B cell (primary cell): ENCODE data around the gene GGTLC2.
A peak's percentile ranks its signal among the peaks of the same experiment; 100 is the strongest.

Experiments
- CTCF ChIP-seq: fragments of 200-600 bp; IDR thresholded peaks from one replicate; pipeline ENCODE4 v1.8.0; 2022; ENCODE audit warnings: antibody characterized with exemption, mild to moderate bottlenecking
- EZH2 ChIP-seq: IDR thresholded peaks from 2 replicates; pipeline ENCODE4 v1.6.1; 2012; ENCODE audit warnings: borderline replicate concordance, low read depth, mild to moderate bottlenecking, moderate library complexity, low read length; ENCODE audit not compliant: insufficient read depth, poor library complexity, severe bottlenecking

GRCh38 chr22:22692707-22693530 lies 48.5 kb downstream of the GGTLC2 start:
- TF ChIP-seq CTCF (peak; percentile 87), EZH2 (no peak)
